ENCODE results near the gene ENKUR. TPM values are rescaled to one million over a fixed set of nuclear protein-coding genes. Genes with fewer than 3 reads are reported as not detected.
"Not testable (repeated sequence)": the region's sequence is repeated elsewhere in the genome, so short reads cannot be mapped to it uniquely, and the experiment has no call there.

The ENKUR gene
- total RNA-seq, 4 donors from 2014 or later, result 1.1 TPM; not detected in 3

DNA sequence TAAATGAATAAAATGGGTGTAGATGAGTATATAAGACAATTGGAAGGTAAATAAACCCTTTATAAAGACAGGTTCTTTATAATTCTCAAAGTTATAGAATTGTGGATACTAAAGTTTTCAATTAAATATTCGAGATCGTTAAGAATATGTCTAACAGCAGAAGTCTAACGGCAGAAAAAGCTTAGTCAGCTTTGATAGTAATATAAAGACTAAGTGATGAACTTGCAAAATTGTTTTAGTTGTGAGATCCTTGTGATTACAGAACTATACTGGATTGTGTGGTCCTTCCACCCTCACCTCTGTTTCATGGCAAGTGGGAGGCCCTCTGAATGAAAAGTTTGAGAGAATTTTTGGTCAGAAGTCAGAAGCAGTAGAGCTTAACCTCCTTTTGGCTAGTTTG, 2.7 kb upstream of the ENKUR start:
- no peaks in the 10 kb centered on the region for H3K9me3 ChIP-seq
- H3K36me3 ChIP-seq, result no peaks in the 10 kb centered on the region
- H3K27ac ChIP-seq, result no peak overlapping the region
- H3K4me1 ChIP-seq, result peaks cover 0 to 18% (median 0%) of the 10 kb centered on the region in 3 donors
- no peaks in the 10 kb centered on the region for H3K27me3 ChIP-seq
- TF ChIP-seq POLR2AphosphoS5 (IDR thresholded peaks at IDR 0.05) (no peak), POLR2A (IDR thresholded peaks at IDR 0.05) (no peak), EP300 (IDR thresholded peaks at IDR 0.05) (no peak), CTCF (IDR thresholded peaks at IDR 0.05) (no peak)
- no peak overlapping the region for H3K4me3 ChIP-seq
- WGBS, 2 donors (ENCODE audit: low coverage in 1 of 2), result 91 to 93% methylated on average over 3 of the region's 3 CpGs
- no peak for ATAC-seq

GRCh38 chr10:25017661-25018060, 1.7 kb upstream of the ENKUR start:
- no peaks in the 10 kb centered on the region for H3K9me3 ChIP-seq
- WGBS, 2 donors (ENCODE audit: low coverage in 1 of 2), result 85 to 89% methylated on average over 4 to 6 of the region's 6 CpGs
- ATAC-seq, result no peak
- H3K27ac ChIP-seq, result peak overlapping the region in 3 of 4 donors; percentile 9 to 92 (median 91)
- H3K4me3 ChIP-seq, result peak overlapping the region; percentile 35 to 77
- H3K27me3 ChIP-seq, result no peaks in the 10 kb centered on the region
- no peaks in the 10 kb centered on the region for H3K36me3 ChIP-seq
- peaks cover 0 to 18% (median 0%) of the 10 kb centered on the region in 3 donors for H3K4me1 ChIP-seq
- TF ChIP-seq POLR2AphosphoS5 (IDR thresholded peaks at IDR 0.05) (no peak), POLR2A (IDR thresholded peaks at IDR 0.05) (no peak), CTCF (IDR thresholded peaks at IDR 0.05) (no peak), EP300 (IDR thresholded peaks at IDR 0.05) (no peak)

DNA sequence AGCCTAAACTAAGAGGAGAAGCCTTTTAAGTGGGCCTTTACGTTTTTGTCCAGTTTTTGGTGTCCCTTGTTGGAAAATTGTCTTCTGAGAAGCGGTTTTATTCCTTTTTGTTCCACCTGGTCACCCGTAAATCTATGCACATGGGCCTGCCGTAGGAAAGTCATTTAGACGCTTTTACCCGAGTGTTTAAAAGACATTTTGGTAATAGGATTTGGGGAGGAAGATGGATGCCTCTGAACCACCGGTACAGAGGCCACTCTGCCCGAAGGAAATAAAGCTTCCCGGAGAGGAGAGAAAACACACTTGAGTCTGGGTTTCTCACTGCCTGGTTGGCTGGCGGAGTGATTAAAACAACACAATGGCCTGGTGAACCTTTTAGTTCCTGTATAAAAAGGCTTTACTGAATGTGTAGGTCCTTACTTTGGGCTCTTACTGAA, 1.2 kb upstream of the ENKUR start:
- Histone ChIP-seq H3K4me3 (peak overlapping the region; percentile 35 to 77), H3K4me1 (peaks cover 0 to 18% (median 0%) of the 10 kb centered on the region in 3 donors), H3K36me3 (no peaks in the 10 kb centered on the region), H3K27me3 (no peaks in the 10 kb centered on the region), H3K9me3 (no peaks in the 10 kb centered on the region), H3K27ac (peak overlapping the region; percentile 9 to 95 (median 92))
- WGBS, 2 donors (ENCODE audit: low coverage in 1 of 2), result 5 to 13% methylated on average over 3 to 10 of the region's 10 CpGs
- no peak for ATAC-seq
- TF ChIP-seq EP300 (IDR thresholded peaks at IDR 0.05) (no peak), POLR2AphosphoS5 (IDR thresholded peaks at IDR 0.05) (no peak), CTCF (IDR thresholded peaks at IDR 0.05) (no peak), POLR2A (IDR thresholded peaks at IDR 0.05) (no peak)

- no peaks in the 10 kb centered on the region for H3K36me3 ChIP-seq
- H3K27me3 ChIP-seq, result no peaks in the 10 kb centered on the region
- peaks cover 0 to 18% (median 0%) of the 10 kb centered on the region in 3 donors for H3K4me1 ChIP-seq
- 0 to 1% methylated on average over 10 to 23 of the region's 69 CpGs for WGBS, 2 donors (ENCODE audit: low coverage in 1 of 2)
- H3K9me3 ChIP-seq, result no peaks in the 10 kb centered on the region
- TF ChIP-seq CTCF (IDR thresholded peaks at IDR 0.05) (no peak), POLR2AphosphoS5 (IDR thresholded peaks at IDR 0.05) (peak; percentile 85), EP300 (IDR thresholded peaks at IDR 0.05) (no peak), POLR2A (IDR thresholded peaks at IDR 0.05) (peak; percentile 54 to 65)
- H3K4me3 ChIP-seq, result peak within 1 kb of the TSS; percentile 40 to 77
- H3K27ac ChIP-seq, result peak within 1 kb of the TSS; percentile 59 to 95 (median 92)
- peak; percentile 100 for ATAC-seq
These were observed 607 bp upstream of the ENKUR start, which contains the start of gene THNSL1 for GRCh38 chr10:25016376-25017153. THNSL1 (plus strand) TSS chr10:25016612; CDS start chr10:25023224, 6,612 bp downstream.

- Histone ChIP-seq H3K27ac (no peak overlapping the region), H3K27me3 (no peaks in the 10 kb centered on the region), H3K9me3 (no peaks in the 10 kb centered on the region), H3K4me3 (no peak overlapping the region), H3K4me1 (peaks cover 0 to 18% (median 0%) of the 10 kb centered on the region in 3 donors), H3K36me3 (no peaks in the 10 kb centered on the region)
- no peak for ATAC-seq
- TF ChIP-seq POLR2A (IDR thresholded peaks at IDR 0.05), result no peak
- no peak for TF ChIP-seq CTCF (IDR thresholded peaks at IDR 0.05)
- no peak for TF ChIP-seq POLR2AphosphoS5 (IDR thresholded peaks at IDR 0.05)
- no peak for TF ChIP-seq EP300 (IDR thresholded peaks at IDR 0.05)
These were observed 1.4 kb downstream of the ENKUR start for GRCh38 chr10:25014579-25014978.

DNA sequence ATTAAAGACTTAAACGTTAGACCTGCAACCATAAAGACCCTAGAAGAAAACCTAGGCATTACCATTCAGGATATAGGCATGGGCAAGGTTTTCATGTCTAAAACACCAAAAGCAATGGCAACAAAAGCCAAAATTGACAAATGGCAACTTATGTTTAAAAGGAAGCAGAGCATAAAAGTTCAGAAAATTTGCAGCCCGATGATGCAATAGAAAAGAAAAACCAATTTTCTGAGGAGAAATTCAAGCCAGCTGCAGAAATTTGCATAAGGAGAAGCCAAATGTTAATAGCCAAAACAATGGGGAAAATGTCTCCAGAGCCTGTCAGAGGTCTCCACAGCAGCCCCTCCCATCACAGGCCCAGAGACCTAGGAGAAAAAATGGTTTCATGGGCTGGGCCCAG, 4.4 kb downstream of the ENKUR start:
- not testable (repeated sequence) for H3K9me3 ChIP-seq, H3K36me3 ChIP-seq, H3K4me1 ChIP-seq, H3K27ac ChIP-seq, H3K4me3 ChIP-seq, H3K27me3 ChIP-seq, ATAC-seq
- WGBS, 2 donors (ENCODE audit: low coverage in 1 of 2), result 85 to 86% methylated on average over 1 to 2 of the region's 2 CpGs

Data from gastroesophageal sphincter (tissue), 4 donors.